ENCODE data around the gene PNMA6E. TPM values are rescaled to one million over a fixed set of nuclear protein-coding genes. Genes with fewer than 3 reads are reported as not detected.

Gene PNMA6E
- total and polyA plus RNA-seq, 3 donors from 2014 or later = 9.7 to 24.2 (median 13.3) TPM

DNA sequence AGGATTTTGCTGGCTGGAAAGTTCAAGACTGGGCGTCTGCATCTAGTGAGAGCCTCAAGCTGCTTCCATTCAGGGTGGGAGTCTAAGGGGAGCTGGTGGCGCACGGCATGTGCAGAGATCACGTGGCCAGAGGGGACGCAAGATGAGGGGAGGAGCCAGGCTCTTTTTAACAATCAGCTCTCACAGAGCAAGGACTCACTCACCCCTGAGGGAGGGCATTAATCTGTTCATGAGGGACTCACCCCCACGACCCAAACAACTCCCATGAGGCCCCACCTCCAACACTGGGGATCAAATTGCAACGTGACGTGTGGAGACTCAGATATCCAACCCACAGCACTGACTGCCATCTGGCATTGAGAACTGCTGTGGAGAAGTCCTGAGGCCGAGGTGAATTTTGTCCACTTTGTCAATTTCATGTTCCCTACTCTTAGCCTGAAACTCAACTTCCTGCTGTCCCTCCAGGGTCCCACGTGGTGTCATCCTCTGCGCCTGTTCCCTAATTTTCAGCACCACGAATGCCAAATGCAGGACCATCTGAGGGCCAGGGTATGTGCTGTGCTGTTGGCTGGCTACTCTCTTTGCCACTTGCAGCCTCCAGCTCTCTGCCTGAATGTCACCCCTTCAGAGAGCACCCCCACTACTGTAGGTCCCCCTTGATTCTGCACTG lies 15.8 kb upstream of the PNMA6E start:
- intact Hi-C loops (cut with DNase I; ENCODE audit: low total_unique reads) = no loop called here
- Histone ChIP-seq H3K4me3 (no peak overlapping the region), H3K27ac (no peak overlapping the region), H3K27me3 (no peaks in the 10 kb centered on the region), H3K36me3 (ENCODE audit: low read depth, missing control alignments) (no peaks in the 10 kb centered on the region), H3K4me1 (no peaks in the 10 kb centered on the region), H3K9me3 (no peaks in the 10 kb centered on the region)
- WGBS, 2 donors = 56 to 67% methylated on average over 3 to 12 of the region's 12 CpGs
- no peak for TF ChIP-seq CTCF (IDR thresholded peaks at IDR 0.05)
- no peak for TF ChIP-seq POLR2A (IDR thresholded peaks at IDR 0.05)
- DNase-seq = no peak

GRCh38 chrX:153414856-153415510 lies 13.8 kb upstream of the PNMA6E start:
- Histone ChIP-seq H3K36me3 (ENCODE audit: low read depth, missing control alignments) (no peaks in the 10 kb centered on the region), H3K4me1 (no peaks in the 10 kb centered on the region), H3K27ac (no peak overlapping the region), H3K27me3 (no peaks in the 10 kb centered on the region), H3K4me3 (no peak overlapping the region), H3K9me3 (no peaks in the 10 kb centered on the region)
- no peak for DNase-seq
- 73 to 78% methylated on average over 9 of the region's 9 CpGs for WGBS, 2 donors
- intact Hi-C loops (cut with DNase I; ENCODE audit: low total_unique reads) = no loop called here
- TF ChIP-seq POLR2A (IDR thresholded peaks at IDR 0.05) = no peak
- TF ChIP-seq CTCF (IDR thresholded peaks at IDR 0.05) = no peak

DNA sequence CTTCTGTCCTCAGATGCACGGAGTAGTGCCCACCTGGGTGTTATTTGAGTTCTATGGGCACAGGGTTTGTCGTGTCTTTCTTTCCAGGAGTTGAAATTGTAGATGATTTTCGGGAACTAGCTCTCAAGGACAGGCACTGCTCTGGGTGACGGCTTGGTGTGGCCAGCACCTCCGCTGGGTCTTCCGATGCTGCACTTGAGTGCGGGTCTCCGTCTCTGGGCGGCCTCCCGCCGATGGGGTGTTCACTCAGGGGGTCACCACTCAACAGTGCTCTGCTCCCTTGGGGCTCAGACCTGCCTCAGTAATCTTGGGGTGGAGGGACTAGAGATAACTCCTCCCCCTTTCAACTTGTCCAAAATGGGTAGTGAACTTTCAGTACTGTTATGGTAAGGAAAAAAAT lies 12.6 kb upstream of the PNMA6E start:
- intact Hi-C loops (cut with DNase I; ENCODE audit: low total_unique reads) = no loop called here
- H3K36me3 ChIP-seq (ENCODE audit: low read depth, missing control alignments) = no peaks in the 10 kb centered on the region
- no peak overlapping the region for H3K4me3 ChIP-seq
- TF ChIP-seq CTCF (IDR thresholded peaks at IDR 0.05) (no peak), POLR2A (IDR thresholded peaks at IDR 0.05) (no peak)
- H3K9me3 ChIP-seq = no peaks in the 10 kb centered on the region
- no peak for DNase-seq
- H3K27me3 ChIP-seq = no peaks in the 10 kb centered on the region
- no peaks in the 10 kb centered on the region for H3K4me1 ChIP-seq
- H3K27ac ChIP-seq = no peak overlapping the region
- 64 to 80% methylated on average over 1 to 9 of the region's 11 CpGs for WGBS, 2 donors

GRCh38 chrX:153412746-153413720 lies 11.9 kb upstream of the PNMA6E start:
- H3K27me3 ChIP-seq = no peaks in the 10 kb centered on the region
- H3K9me3 ChIP-seq = no peaks in the 10 kb centered on the region
- no peaks in the 10 kb centered on the region for H3K36me3 ChIP-seq (ENCODE audit: low read depth, missing control alignments)
- no peaks in the 10 kb centered on the region for H3K4me1 ChIP-seq
- no peak overlapping the region for H3K27ac ChIP-seq
- 39 to 62% methylated on average over 3 to 21 of the region's 23 CpGs for WGBS, 2 donors
- intact Hi-C loops (cut with DNase I; ENCODE audit: low total_unique reads) = no loop called here
- no peak for DNase-seq
- TF ChIP-seq CTCF (IDR thresholded peaks at IDR 0.05) (no peak), POLR2A (IDR thresholded peaks at IDR 0.05) (no peak)
- H3K4me3 ChIP-seq = no peak overlapping the region
